Left ventricle myocardium inferior (tissue), 1 donor: Measurements from ENCODE around the gene ANKRD16. TPM values are rescaled to one million over a fixed set of nuclear protein-coding genes. Genes with fewer than 3 reads are reported as not detected.
"Not testable (repeated sequence)": the region's sequence is repeated elsewhere in the genome, so short reads cannot be mapped to it uniquely, and the experiment has no call there.

Experiments used
- DNase-seq: peaks from one replicate; pipeline ENCODE4 v3.0.0-alpha.2; 2020
- H3K27ac ChIP-seq: fragments of 200-600 bp; replicated peaks from 2 replicates; pipeline ENCODE4 v1.8.0; 2021
- H3K27me3 ChIP-seq: fragments of 200-600 bp; 2 replicates; pipeline ENCODE4 v1.8.0; 2021; ENCODE audit warnings: low read depth
- H3K36me3 ChIP-seq: fragments of 200-600 bp; 2 replicates; pipeline ENCODE4 v1.8.0; 2021
- H3K4me1 ChIP-seq: fragments of 200-600 bp; 2 replicates; pipeline ENCODE4 v1.8.0; 2021
- H3K4me3 ChIP-seq: fragments of 200-600 bp; 2 replicates; pipeline ENCODE4 v1.8.0; 2021; ENCODE audit warnings: mild to moderate bottlenecking, moderate library complexity
- H3K9me3 ChIP-seq: fragments of 200-600 bp; replicated peaks from 2 replicates; pipeline ENCODE4 v1.8.0; 2021
- CTCF ChIP-seq: fragments of 200-600 bp; IDR thresholded peaks from 2 replicates; pipeline ENCODE4 v1.8.0; 2021; ENCODE audit warnings: antibody characterized with exemption, mild to moderate bottlenecking, borderline replicate concordance
- intact Hi-C: fragments of 100-400 bp; cut with micrococcal nuclease; formaldehyde crosslinking; loops from one replicate; pipeline ENCODE4 v1.11.0; 2022
- total RNA-seq: library from RNA; stranded (reverse); fragmentation: NEBNext Ultra II Directional; extraction: Animal tissue kit (Norgen Biotek cat#: 25700); gene quantifications from one replicate; pipeline ENCODE4 v1.2.1, GENCODE V29; 2021
- donor health status: DM: no; HTN: yes; CAD: no; lungs with severe emphysema.

ANKRD16 gene
- total RNA-seq, 1 donor from 2014 or later = 2.3 TPM

- no peak for TF ChIP-seq CTCF
- Histone ChIP-seq H3K27ac (peak overlapping the region; percentile 34), H3K36me3 (peaks cover 93% of the 10 kb centered on the region), H3K9me3 (no peaks in the 10 kb centered on the region), H3K27me3 (no peaks in the 10 kb centered on the region), H3K4me1 (peaks cover 26% of the 10 kb centered on the region), H3K4me3 (no peak overlapping the region)
- peak; percentile 30 for DNase-seq
- intact Hi-C loops = no loop called here
Observed at GRCh38 chr10:5910323-5911100, 20.8 kb upstream of the ANKRD16 start.

- H3K4me3 ChIP-seq, H3K27ac ChIP-seq, H3K9me3 ChIP-seq, DNase-seq, intact Hi-C loops, H3K27me3 ChIP-seq: not testable (repeated sequence)
- Histone ChIP-seq H3K36me3 (peaks cover 79% of the 10 kb centered on the region), H3K4me1 (peaks cover 42% of the 10 kb centered on the region)
Observed at GRCh38 chr10:5908676-5909075, 19.0 kb upstream of the ANKRD16 start.

GRCh38 chr10:5906651-5907050 lies 17.0 kb upstream of the ANKRD16 start:
- Histone ChIP-seq H3K4me1 (peaks cover 54% of the 10 kb centered on the region), H3K27me3 (no peaks in the 10 kb centered on the region), H3K9me3 (no peaks in the 10 kb centered on the region), H3K4me3 (peak overlapping the region; percentile 26), H3K36me3 (peaks cover 58% of the 10 kb centered on the region), H3K27ac (peak overlapping the region; percentile 69)
- no peak for TF ChIP-seq CTCF
- intact Hi-C loops = no loop called here
- DNase-seq = no peak

- intact Hi-C loops = no loop called here
- peaks cover 52% of the 10 kb centered on the region for H3K36me3 ChIP-seq
- DNase-seq = peak; percentile 54
- H3K4me3 ChIP-seq = peak overlapping the region; percentile 26
- H3K27ac ChIP-seq = peak overlapping the region; percentile 69
- peak; percentile 14 for TF ChIP-seq CTCF
- peaks cover 51% of the 10 kb centered on the region for H3K4me1 ChIP-seq
- no peaks in the 10 kb centered on the region for H3K27me3 ChIP-seq
- H3K9me3 ChIP-seq = no peaks in the 10 kb centered on the region
Observed at GRCh38 chr10:5905854-5906507, 16.3 kb upstream of the ANKRD16 start.

GRCh38 chr10:5904227-5904626 lies 14.5 kb upstream of the ANKRD16 start:
- H3K4me1 ChIP-seq = peaks cover 45% of the 10 kb centered on the region
- no peak overlapping the region for H3K4me3 ChIP-seq
- DNase-seq = no peak
- H3K27ac ChIP-seq = peak overlapping the region; percentile 29
- no peak for TF ChIP-seq CTCF
- no peaks in the 10 kb centered on the region for H3K9me3 ChIP-seq
- peaks cover 34% of the 10 kb centered on the region for H3K36me3 ChIP-seq
- no peaks in the 10 kb centered on the region for H3K27me3 ChIP-seq
- intact Hi-C loops = no loop called here

GRCh38 chr10:5903563-5903962 lies 13.9 kb upstream of the ANKRD16 start:
- TF ChIP-seq CTCF = no peak
- intact Hi-C loops = no loop called here
- peak overlapping the region; percentile 29 for H3K27ac ChIP-seq
- DNase-seq = no peak
- peaks cover 1% of the 10 kb centered on the region for H3K9me3 ChIP-seq
- peaks cover 45% of the 10 kb centered on the region for H3K4me1 ChIP-seq
- H3K27me3 ChIP-seq = no peaks in the 10 kb centered on the region
- peaks cover 30% of the 10 kb centered on the region for H3K36me3 ChIP-seq
- no peak overlapping the region for H3K4me3 ChIP-seq
